Stimulated activated CD8-positive, alpha-beta memory T cell treated with anti-CD3 and anti-CD28 coated beads, Interleukin-15, amount 100 ng/mL, for 1 hour (primary cell): ENCODE measurements around the gene ECPAS.
"Not testable (repeated sequence)": the region's sequence is repeated elsewhere in the genome, so short reads cannot be mapped to it uniquely, and the experiment has no call there.

Experiments
- DNase-seq: peaks from one replicate; pipeline ENCODE4 v3.0.0-alpha.2; 2020; ENCODE audit warnings: low read depth

Gene ECPAS

GRCh38 chr9:111467778-111468367 lies 16.3 kb downstream of the ECPAS start:
- DNase-seq, result no peak

DNA sequence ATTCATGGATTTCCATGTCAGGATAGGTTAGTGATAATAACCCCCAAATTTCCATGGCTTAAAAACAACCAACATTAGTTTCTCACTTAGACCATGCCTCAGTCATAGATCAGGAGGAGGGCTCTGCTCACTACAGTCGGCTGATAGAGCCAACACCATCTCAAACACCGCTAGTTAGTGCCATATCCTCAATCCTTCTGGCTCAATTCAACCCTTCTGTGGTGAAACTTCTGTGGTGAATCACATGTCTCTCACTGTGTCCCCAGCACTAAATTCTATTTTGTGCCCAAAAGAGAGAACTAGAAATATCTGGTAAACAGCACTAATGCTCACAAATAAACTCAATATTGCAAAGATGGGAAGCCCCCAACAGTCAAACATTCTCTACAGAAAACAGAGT lies 21.1 kb downstream of the ECPAS start:
- no peak for DNase-seq

- no peak for DNase-seq
Measured at GRCh38 chr9:111458139-111459009, 25.8 kb downstream of the ECPAS start.

DNA sequence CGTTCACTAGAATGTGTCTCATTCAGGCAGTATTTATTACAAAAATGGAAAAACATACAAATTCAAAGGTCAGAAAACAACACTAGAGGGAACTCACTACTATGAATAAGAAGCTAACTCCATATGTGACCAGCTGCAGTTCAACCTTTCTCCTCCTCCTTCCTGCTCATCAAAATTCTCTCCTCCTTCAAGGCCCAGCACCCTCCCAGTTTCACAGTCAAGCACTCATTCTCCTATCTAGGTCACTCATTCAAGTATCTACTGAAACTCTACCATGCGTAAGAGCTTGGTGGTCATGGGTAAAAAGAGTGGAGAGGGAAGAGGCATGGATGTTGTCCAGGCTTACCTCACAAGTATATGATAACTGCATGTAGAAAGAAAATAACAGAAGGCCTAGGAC lies 27.7 kb downstream of the ECPAS start:
- DNase-seq, result no peak

GRCh38 chr9:111455638-111456037 lies 28.5 kb downstream of the ECPAS start:
- DNase-seq, result no peak

- DNase-seq, result no peak
Measured at GRCh38 chr9:111454751-111455150, 29.4 kb downstream of the ECPAS start.

DNA sequence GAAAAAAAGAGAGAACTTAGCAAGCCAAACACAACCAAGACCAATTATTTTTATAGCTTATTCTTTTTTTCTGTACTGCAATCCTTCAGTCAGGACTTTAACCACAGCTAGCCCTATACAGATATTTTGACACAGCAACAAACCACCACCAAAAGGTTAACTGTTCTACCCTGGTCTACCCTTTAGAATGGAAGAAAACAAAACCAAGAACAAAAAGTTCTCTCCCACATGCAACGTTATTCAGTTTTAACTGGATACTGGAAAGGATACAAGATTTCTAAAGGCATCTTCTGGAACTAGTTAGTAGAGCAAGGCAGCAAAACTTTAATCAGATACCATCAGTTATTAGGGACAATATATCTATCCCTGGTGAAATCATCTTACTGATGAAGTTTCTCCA lies 32.6 kb downstream of the ECPAS start:
- DNase-seq, result no peak

- DNase-seq, result no peak
Measured at GRCh38 chr9:111450124-111450523, 34.1 kb downstream of the ECPAS start.

DNA sequence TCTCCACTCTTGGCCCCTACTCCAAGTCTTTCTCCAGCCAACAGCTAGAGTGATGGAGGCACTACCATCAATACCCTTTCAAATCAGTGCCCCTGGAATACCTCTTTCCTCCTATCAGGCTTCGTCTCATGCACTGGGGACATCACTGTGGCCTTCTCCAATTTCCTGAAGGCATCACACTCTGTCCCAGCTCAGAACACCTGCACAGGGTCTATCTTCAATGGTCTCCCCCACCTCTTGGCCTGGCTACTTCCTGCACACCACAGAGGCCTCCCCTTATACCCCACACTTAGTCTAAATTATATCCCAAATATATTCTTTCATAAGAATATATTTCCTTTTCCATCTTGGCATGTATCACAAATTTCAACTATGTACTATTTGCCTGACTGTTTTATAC lies 34.5 kb downstream of the ECPAS start:
- DNase-seq, result no peak

DNA sequence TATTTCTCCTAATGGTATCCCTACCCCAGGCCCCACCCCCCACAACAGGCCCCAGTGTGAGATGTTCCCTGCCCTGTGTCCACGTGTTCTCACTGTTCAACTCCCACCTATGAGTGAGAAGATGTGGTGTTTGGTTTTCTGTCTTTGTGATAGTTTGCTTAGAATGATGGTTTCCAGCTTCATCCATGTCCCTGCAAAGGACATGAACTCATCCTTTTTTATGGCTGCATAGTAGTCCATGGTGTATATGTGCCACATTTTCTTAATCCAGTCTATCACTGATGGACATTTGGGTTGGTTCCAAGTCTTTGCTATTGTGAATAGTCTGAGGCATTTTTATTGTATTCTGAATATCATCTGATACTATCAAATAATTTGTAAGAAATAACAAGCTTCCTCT lies 38.4 kb downstream of the ECPAS start:
- not testable (repeated sequence) for DNase-seq

DNA sequence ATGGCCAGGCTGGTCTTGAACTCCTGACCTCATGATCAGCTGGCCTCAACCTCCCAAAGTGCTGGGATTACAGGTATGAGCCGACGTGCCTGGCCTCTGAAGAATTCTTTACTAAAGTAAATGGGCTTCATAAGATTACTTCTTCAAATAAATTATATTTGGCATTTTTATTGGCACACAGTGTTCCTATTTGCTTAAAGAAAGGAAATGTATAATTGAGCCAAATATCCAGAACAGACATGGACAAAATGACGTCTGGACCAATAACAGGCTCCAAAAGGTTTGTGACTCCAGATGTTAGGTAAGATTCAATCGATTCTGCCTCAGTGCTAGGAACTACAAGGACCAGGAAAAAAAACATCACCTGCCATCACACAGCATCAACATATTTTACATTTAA lies 40.7 kb downstream of the ECPAS start:
- DNase-seq, result no peak

GRCh38 chr9:111442360-111443027 lies 41.7 kb downstream of the ECPAS start:
- no peak for DNase-seq

GRCh38 chr9:111440226-111440625 lies 44.0 kb downstream of the ECPAS start:
- DNase-seq, result no peak

DNA sequence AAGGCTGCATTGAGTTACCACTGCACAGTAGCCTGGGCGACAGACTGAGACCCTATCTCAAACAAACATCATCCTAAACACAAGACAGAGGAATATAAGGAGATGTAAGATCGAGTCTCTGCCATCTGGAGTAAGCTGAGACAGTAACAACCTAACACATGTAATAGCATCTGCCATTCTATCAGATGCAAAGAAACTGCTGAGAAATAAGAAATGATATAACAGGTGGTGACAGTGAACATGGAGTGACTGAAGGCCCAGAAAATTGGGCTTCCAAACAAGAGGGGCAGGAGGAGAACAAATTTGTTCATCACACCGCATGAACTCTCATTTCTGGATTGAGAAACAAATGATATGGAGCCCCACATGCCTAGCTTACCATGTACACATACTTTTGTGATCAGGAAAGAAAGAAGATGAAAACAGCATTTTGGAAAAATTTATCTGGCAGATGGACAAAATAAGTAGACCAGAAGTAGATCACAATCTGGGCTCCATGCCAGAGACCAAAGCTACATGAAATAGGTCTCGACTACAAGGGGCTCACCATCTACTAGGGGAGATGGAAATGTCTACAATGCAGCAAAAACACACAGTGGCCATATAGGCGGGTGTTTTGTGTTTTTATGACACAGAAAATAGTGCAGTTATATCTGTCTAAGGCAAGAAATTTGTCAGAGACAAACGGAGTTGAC lies 45.5 kb downstream of the ECPAS start:
- no peak for DNase-seq

GRCh38 chr9:111436571-111436970 lies 47.6 kb downstream of the ECPAS start:
- no peak for DNase-seq

GRCh38 chr9:111433082-111433481 lies 51.1 kb downstream of the ECPAS start:
- no peak for DNase-seq

GRCh38 chr9:111431684-111432083 lies 52.5 kb downstream of the ECPAS start:
- DNase-seq, result no peak

- DNase-seq, result no peak
Measured at GRCh38 chr9:111429175-111429574, 55.0 kb downstream of the ECPAS start.

GRCh38 chr9:111427186-111427585 lies 57.0 kb downstream of the ECPAS start:
- no peak for DNase-seq

- no peak for DNase-seq
Measured at GRCh38 chr9:111423389-111423788, 60.8 kb downstream of the ECPAS start.

- no peak for DNase-seq
Measured at GRCh38 chr9:111414406-111414805, 69.8 kb downstream of the ECPAS start.

DNA sequence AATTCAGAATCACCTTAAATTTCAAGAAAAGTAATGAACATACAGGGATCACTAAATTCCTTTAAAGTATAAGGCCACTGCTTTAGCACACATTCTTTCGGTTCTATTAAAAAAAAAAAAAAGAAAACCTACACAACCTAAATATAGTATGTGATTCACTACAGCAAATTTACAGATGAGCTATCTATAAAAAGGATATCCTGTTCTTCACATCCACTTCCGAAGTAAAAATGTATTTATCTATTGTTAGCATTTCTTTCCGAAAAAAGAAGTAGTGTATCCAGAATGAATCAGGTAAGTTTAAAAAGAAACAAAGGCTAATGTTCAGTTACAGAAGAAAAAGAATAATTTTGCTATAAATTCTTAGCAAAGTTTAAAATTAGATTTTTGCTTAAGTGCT lies 70.2 kb downstream of the ECPAS start:
- DNase-seq, result no peak

- no peak for DNase-seq
Measured at GRCh38 chr9:111412280-111412679, 71.9 kb downstream of the ECPAS start.
